DND-41 (cell line): ENCODE data around the gene EDN2.

Source experiments
- ATAC-seq: fragments of 200-7000 bp; cut with Tn5 transposase; 3 replicates; pipeline ENCODE4 v1.9.1; 2021; ENCODE audit warnings: low read depth; ENCODE audit not compliant: insufficient read depth
- DNase-seq: peaks from one replicate; pipeline ENCODE4 v3.0.0-alpha.2; 2020
- H2AFZ ChIP-seq: 2 replicates; pipeline ENCODE4 v1.6.0; 2012; ENCODE audit warnings: low read depth, low read length
- H3K27ac ChIP-seq: 2 replicates; pipeline ENCODE4 v1.5.1; 2012; ENCODE audit warnings: low read length, inconsistent platforms
- H3K27me3 ChIP-seq: fragments of 200-600 bp; sonication (generic); 2 replicates; pipeline ENCODE4 v1.6.0; 2012; ENCODE audit warnings: low read length, mild to moderate bottlenecking, inconsistent platforms; ENCODE audit not compliant: insufficient read depth, poor library complexity
- H3K36me3 ChIP-seq: 2 replicates; pipeline ENCODE4 v1.5.1; 2012; ENCODE audit warnings: low read length, inconsistent platforms; ENCODE audit not compliant: insufficient read depth
- H3K4me1 ChIP-seq: 2 replicates; pipeline ENCODE4 v1.5.1; 2012; ENCODE audit warnings: mild to moderate bottlenecking, low read length; ENCODE audit not compliant: insufficient read depth
- H3K4me2 ChIP-seq: 2 replicates; pipeline ENCODE4 v1.6.0; 2012; ENCODE audit warnings: mild to moderate bottlenecking, moderate library complexity, low read length, inconsistent platforms; ENCODE audit not compliant: insufficient read depth
- H3K4me3 ChIP-seq, 2 experiments: fragments of 200-600 bp in 1 of 2; shearing (Covaris generic) in 1 of 2; 2 replicates each; pipeline ENCODE4 v1.5.1; 2012 to 2016; ENCODE audit warnings: inconsistent platforms in 2 of 2, low read length in 2 of 2, mild to moderate bottlenecking in 2 of 2, low read depth in 1 of 2, moderate library complexity in 1 of 2
- H3K79me2 ChIP-seq: 2 replicates; pipeline ENCODE4 v1.6.0; 2012; ENCODE audit warnings: low read length, inconsistent platforms; ENCODE audit not compliant: insufficient read depth
- H3K9ac ChIP-seq: 2 replicates; pipeline ENCODE4 v1.6.0; 2012; ENCODE audit warnings: low read depth, mild to moderate bottlenecking, inconsistent platforms, low read length, moderate library complexity
- H3K9me3 ChIP-seq: 2 replicates; pipeline ENCODE4 v1.5.1; 2012; ENCODE audit warnings: low read length, moderate library complexity, mild to moderate bottlenecking, inconsistent platforms; ENCODE audit not compliant: insufficient read depth, severe bottlenecking
- H4K20me1 ChIP-seq: 2 replicates; pipeline ENCODE4 v1.6.0; 2012; ENCODE audit warnings: low read length; ENCODE audit not compliant: insufficient read depth
- CTCF ChIP-seq: IDR thresholded peaks from 2 replicates; pipeline ENCODE4 v1.5.1; 2012; ENCODE audit warnings: borderline replicate concordance, low read length, moderate library complexity, mild to moderate bottlenecking; ENCODE audit not compliant: poor library complexity, severe bottlenecking; ENCODE audit errors: extremely low read depth
- EZH2 ChIP-seq: IDR thresholded peaks from 3 replicates; pipeline ENCODE4 v1.6.1; 2012; ENCODE audit warnings: borderline replicate concordance, low read depth, mild to moderate bottlenecking, moderate library complexity, low read length, inconsistent platforms; ENCODE audit not compliant: severe bottlenecking

Gene EDN2

GRCh38 chr1:41475859-41476567 is 8.5 kb downstream of the EDN2 start:
- no peak overlapping the region for H3K9ac ChIP-seq
- no peak overlapping the region for H3K4me2 ChIP-seq
- no peak for TF ChIP-seq CTCF
- no peak for TF ChIP-seq EZH2
- no peaks in the 10 kb centered on the region for H3K79me2 ChIP-seq
- no peaks in the 10 kb centered on the region for H3K4me1 ChIP-seq
- peaks cover 10% of the 10 kb centered on the region for H3K27me3 ChIP-seq
- no peaks in the 10 kb centered on the region for H3K9me3 ChIP-seq
- no peak overlapping the region for H3K4me3 ChIP-seq
- no peaks in the 10 kb centered on the region for H3K36me3 ChIP-seq
- no peak overlapping the region for H3K27ac ChIP-seq
- H2AFZ ChIP-seq: no peak overlapping the region
- H4K20me1 ChIP-seq: peaks cover 14% of the 10 kb centered on the region
- ATAC-seq (no peak), DNase-seq (no peak)

- H3K79me2 ChIP-seq: no peaks in the 10 kb centered on the region
- H3K9me3 ChIP-seq: no peaks in the 10 kb centered on the region
- H3K36me3 ChIP-seq: no peaks in the 10 kb centered on the region
- H3K27ac ChIP-seq: no peak overlapping the region
- TF ChIP-seq EZH2 (no peak), CTCF (no peak)
- no peak overlapping the region for H2AFZ ChIP-seq
- DNase-seq (no peak), ATAC-seq (no peak)
- H3K4me3 ChIP-seq: no peak overlapping the region
- H3K4me1 ChIP-seq: no peaks in the 10 kb centered on the region
- no peak overlapping the region for H3K9ac ChIP-seq
- peaks cover 10% of the 10 kb centered on the region for H3K27me3 ChIP-seq
- H3K4me2 ChIP-seq: no peak overlapping the region
- peaks cover 11% of the 10 kb centered on the region for H4K20me1 ChIP-seq
Measured at GRCh38 chr1:41475346-41475745, 9.1 kb downstream of the EDN2 start.

- TF ChIP-seq EZH2: no peak
- TF ChIP-seq CTCF: no peak
- Histone ChIP-seq H3K9ac (no peak overlapping the region), H3K4me1 (no peaks in the 10 kb centered on the region), H3K4me3 (no peak overlapping the region), H3K79me2 (no peaks in the 10 kb centered on the region), H4K20me1 (peaks cover 7% of the 10 kb centered on the region), H3K36me3 (no peaks in the 10 kb centered on the region), H3K4me2 (no peak overlapping the region), H2AFZ (no peak overlapping the region), H3K27ac (no peak overlapping the region), H3K27me3 (peaks cover 10% of the 10 kb centered on the region), H3K9me3 (no peaks in the 10 kb centered on the region)
- ATAC-seq (no peak), DNase-seq (no peak)
Measured at GRCh38 chr1:41474490-41475271, 9.8 kb downstream of the EDN2 start.
